ENCODE results near the gene IFNAR2. TPM values are rescaled to one million over a fixed set of nuclear protein-coding genes. Genes with fewer than 3 reads are reported as not detected.
A peak's percentile ranks its signal among the peaks of the same experiment; 100 is the strongest.

The IFNAR2 gene
- total RNA-seq, 2 experiments from 2014 or later: 22.1 to 93.5 TPM

DNA sequence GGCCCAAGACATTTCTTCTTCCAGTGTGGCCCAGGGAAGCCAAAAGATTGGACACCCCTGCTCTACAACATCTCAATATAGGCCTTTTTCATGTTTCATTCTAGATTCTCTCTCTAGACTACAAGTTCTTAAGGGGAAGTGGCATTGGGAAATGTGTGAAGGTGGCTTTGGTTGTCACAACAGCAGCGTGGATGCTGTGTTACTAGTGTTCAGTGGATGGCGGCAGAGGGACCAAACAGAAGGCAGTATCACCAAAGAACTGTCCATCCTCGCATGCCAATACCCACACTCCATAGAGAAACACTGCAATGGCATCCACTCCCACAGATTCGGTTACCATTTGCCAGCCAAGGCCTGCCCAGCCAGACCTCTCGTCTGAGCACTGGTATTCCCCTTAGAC lies 24.3 kb upstream of the IFNAR2 start:
- Histone ChIP-seq H3K4me3 (ENCODE audit: low read depth, low read length, poor library complexity, severe bottlenecking) (peak overlapping the region; percentile 56), H3K27ac (ENCODE audit: low read depth, low read length, poor library complexity, severe bottlenecking) (peak overlapping the region; percentile 88), H3K4me1 (ENCODE audit: insufficient read depth, low read length, poor library complexity, severe bottlenecking) (peaks cover 68% of the 10 kb centered on the region), H3K9me3 (ENCODE audit: low read length) (peaks cover 21% of the 10 kb centered on the region), H3K9me2 (ENCODE audit: insufficient read depth, low read length) (no peaks in the 10 kb centered on the region), H3K79me2 (ENCODE audit: insufficient read depth, low read depth, low read length) (no peaks in the 10 kb centered on the region), H3K36me3 (ENCODE audit: insufficient read depth, low read length) (no peaks in the 10 kb centered on the region; the same call in 1 of the 2 replicates), H3K4me2 (ENCODE audit: low read length) (peak overlapping the region; percentile 75), H4K20me1 (ENCODE audit: insufficient read depth, low read length) (no peaks in the 10 kb centered on the region), H2AFZ (ENCODE audit: low read length) (peak overlapping the region; percentile 79; the same call in 1 of the 2 replicates)
- TF ChIP-seq CTCF (conservative IDR thresholded peaks at IDR 0.05; ENCODE audit: low read length) (peak; percentile 61), EZH2phosphoT487 (IDR thresholded peaks at IDR 0.05; ENCODE audit: borderline replicate concordance, low read depth, low read length) (no peak)
- TSS peak; percentile 75 for BruUV-seq (replicated peaks)
- CTCF ChIA-PET (ENCODE audit: unreplicated experiment): interaction anchor here (0.7 to 1.0 kb wide), 2 partner anchors 9 to 12 kb away, joined by 3 read pairs; no protein-coding TSS in a partner anchor
- intact Hi-C loops (cut with micrococcal nuclease; ENCODE audit: unreplicated experiment): loop anchor here (2.0 to 5.0 kb wide), 4 partner anchors 25 to 337 kb away; partner anchors contain the start of genes GART, IL10RB and SON
- peak; percentile 74 for DNase-seq (ENCODE audit: low spot score)
- POLR2A ChIA-PET: interaction anchor here (0.6 to 2.4 kb wide), 12 partner anchors 33 to 234 kb away, joined by 3 to 8 read pairs (median 5); partner anchors contain the start of gene IFNAR1

DNA sequence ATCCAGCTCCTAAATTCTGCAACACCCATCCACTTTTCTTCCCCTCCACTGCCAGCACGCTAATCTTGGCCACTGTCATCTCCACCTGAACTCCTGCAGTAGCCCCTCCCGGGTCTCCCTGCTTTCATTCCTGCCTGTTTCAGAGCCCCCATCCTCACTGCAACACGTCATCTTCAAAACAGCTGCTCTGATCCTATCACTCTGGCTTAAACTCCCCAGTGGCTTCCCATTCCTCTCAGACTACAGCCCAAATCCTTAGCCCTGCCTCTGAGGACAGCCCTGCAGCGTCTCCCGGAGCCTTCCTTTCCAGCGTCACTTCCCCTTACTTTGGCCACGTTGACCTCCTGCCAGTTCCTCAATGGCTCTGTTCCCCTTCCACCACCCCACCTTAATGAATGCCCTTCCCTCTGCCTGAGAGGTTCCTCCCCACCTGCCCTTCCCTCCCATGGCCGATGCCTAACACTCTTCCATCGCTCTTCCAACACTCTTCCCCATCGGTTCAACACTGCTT lies 22.9 kb upstream of the IFNAR2 start:
- POLR2A ChIA-PET: no interaction called here
- Histone ChIP-seq H3K9me2 (ENCODE audit: insufficient read depth, low read length) (no peaks in the 10 kb centered on the region), H3K4me2 (ENCODE audit: low read length) (no peak overlapping the region), H3K9me3 (ENCODE audit: low read length) (peaks cover 21% of the 10 kb centered on the region), H3K36me3 (ENCODE audit: insufficient read depth, low read length) (no peaks in the 10 kb centered on the region; the same call in 1 of the 2 replicates), H3K79me2 (ENCODE audit: insufficient read depth, low read depth, low read length) (no peaks in the 10 kb centered on the region), H3K4me3 (ENCODE audit: low read depth, low read length, poor library complexity, severe bottlenecking) (no peak overlapping the region), H3K27ac (ENCODE audit: low read depth, low read length, poor library complexity, severe bottlenecking) (no peak overlapping the region), H4K20me1 (ENCODE audit: insufficient read depth, low read length) (no peaks in the 10 kb centered on the region), H3K4me1 (ENCODE audit: insufficient read depth, low read length, poor library complexity, severe bottlenecking) (peaks cover 72% of the 10 kb centered on the region), H2AFZ (ENCODE audit: low read length) (no peak overlapping the region)
- no TSS peak for BruUV-seq (replicated peaks)
- intact Hi-C loops (cut with micrococcal nuclease; ENCODE audit: unreplicated experiment): loop anchor here (5.0 kb wide), 1 partner anchor 335 kb away; the partner anchor contains the start of genes GART and SON
- no peak for TF ChIP-seq CTCF (conservative IDR thresholded peaks at IDR 0.05; ENCODE audit: low read length)
- no peak for TF ChIP-seq EZH2phosphoT487 (IDR thresholded peaks at IDR 0.05; ENCODE audit: borderline replicate concordance, low read depth, low read length)
- CTCF ChIA-PET (ENCODE audit: unreplicated experiment): no interaction called here
- DNase-seq (ENCODE audit: low spot score): no peak

Data from OCI-LY7 (cell line).